ENCODE measurements around the gene ZBTB18.

Gene ZBTB18

GRCh38 chr1:244052728-244053312, 1.7 kb downstream of the ZBTB18 start:
- H3K27ac ChIP-seq (ENCODE audit: low read length) = no peak overlapping the region
- H3K4me1 ChIP-seq (ENCODE audit: control insufficient read depth in 1 of 2, insufficient read depth in 2 of 2, low read length in 2 of 2) = peaks cover 17% of the 10 kb centered on the region in 2 donors
- H3K27me3 ChIP-seq (ENCODE audit: low read depth, low read length) = no peaks in the 10 kb centered on the region
- no peaks in the 10 kb centered on the region for H3K9me3 ChIP-seq (ENCODE audit: control insufficient read depth in 1 of 2, low read length in 2 of 2)
- no peak overlapping the region for H3K4me3 ChIP-seq (ENCODE audit: low read depth in 1 of 2, low read length in 2 of 2)
- H3K36me3 ChIP-seq (ENCODE audit: control insufficient read depth in 1 of 2, insufficient read depth in 2 of 2, low read length in 2 of 2) = peaks cover 13 to 14% of the 10 kb centered on the region in 2 donors

- Histone ChIP-seq H3K27me3 (ENCODE audit: low read depth, low read length) (no peaks in the 10 kb centered on the region), H3K9me3 (ENCODE audit: control insufficient read depth in 1 of 2, low read length in 2 of 2) (no peaks in the 10 kb centered on the region), H3K36me3 (ENCODE audit: control insufficient read depth in 1 of 2, insufficient read depth in 2 of 2, low read length in 2 of 2) (peaks cover 13 to 14% of the 10 kb centered on the region in 2 donors), H3K4me3 (ENCODE audit: low read depth in 1 of 2, low read length in 2 of 2) (no peak overlapping the region), H3K27ac (ENCODE audit: low read length) (no peak overlapping the region), H3K4me1 (ENCODE audit: control insufficient read depth in 1 of 2, insufficient read depth in 2 of 2, low read length in 2 of 2) (peaks cover 17% of the 10 kb centered on the region in 2 donors)
Measured at GRCh38 chr1:244053831-244054230, 2.7 kb downstream of the ZBTB18 start.

GRCh38 chr1:244054247-244054923, 3.3 kb downstream of the ZBTB18 start:
- H3K9me3 ChIP-seq (ENCODE audit: control insufficient read depth in 1 of 2, low read length in 2 of 2) = no peaks in the 10 kb centered on the region
- no peak overlapping the region for H3K27ac ChIP-seq (ENCODE audit: low read length)
- H3K4me1 ChIP-seq (ENCODE audit: control insufficient read depth in 1 of 2, insufficient read depth in 2 of 2, low read length in 2 of 2) = peaks cover 17% of the 10 kb centered on the region in 2 donors
- H3K36me3 ChIP-seq (ENCODE audit: control insufficient read depth in 1 of 2, insufficient read depth in 2 of 2, low read length in 2 of 2) = peaks cover 13 to 14% of the 10 kb centered on the region in 2 donors
- no peaks in the 10 kb centered on the region for H3K27me3 ChIP-seq (ENCODE audit: low read depth, low read length)
- H3K4me3 ChIP-seq (ENCODE audit: low read depth in 1 of 2, low read length in 2 of 2) = no peak overlapping the region

- Histone ChIP-seq H3K4me1 (ENCODE audit: control insufficient read depth in 1 of 2, insufficient read depth in 2 of 2, low read length in 2 of 2) (peaks cover 17% of the 10 kb centered on the region in 2 donors), H3K36me3 (ENCODE audit: control insufficient read depth in 1 of 2, insufficient read depth in 2 of 2, low read length in 2 of 2) (peaks cover 13 to 14% of the 10 kb centered on the region in 2 donors), H3K9me3 (ENCODE audit: control insufficient read depth in 1 of 2, low read length in 2 of 2) (no peaks in the 10 kb centered on the region), H3K4me3 (ENCODE audit: low read depth in 1 of 2, low read length in 2 of 2) (no peak overlapping the region), H3K27ac (ENCODE audit: low read length) (no peak overlapping the region), H3K27me3 (ENCODE audit: low read depth, low read length) (no peaks in the 10 kb centered on the region)
Measured at GRCh38 chr1:244054924-244055263, 3.8 kb downstream of the ZBTB18 start.

GRCh38 chr1:244056577-244056976, 5.5 kb downstream of the ZBTB18 start:
- no peak overlapping the region for H3K4me3 ChIP-seq (ENCODE audit: low read depth in 1 of 2, low read length in 2 of 2)
- H3K36me3 ChIP-seq (ENCODE audit: control insufficient read depth in 1 of 2, insufficient read depth in 2 of 2, low read length in 2 of 2) = peaks cover 13 to 14% of the 10 kb centered on the region in 2 donors
- no peaks in the 10 kb centered on the region for H3K9me3 ChIP-seq (ENCODE audit: control insufficient read depth in 1 of 2, low read length in 2 of 2)
- H3K27me3 ChIP-seq (ENCODE audit: low read depth, low read length) = no peaks in the 10 kb centered on the region
- H3K4me1 ChIP-seq (ENCODE audit: control insufficient read depth in 1 of 2, insufficient read depth in 2 of 2, low read length in 2 of 2) = peaks cover 10 to 12% of the 10 kb centered on the region in 2 donors
- no peak overlapping the region for H3K27ac ChIP-seq (ENCODE audit: low read length)

- Histone ChIP-seq H3K4me3 (ENCODE audit: low read depth in 1 of 2, low read length in 2 of 2) (no peak overlapping the region), H3K9me3 (ENCODE audit: control insufficient read depth in 1 of 2, low read length in 2 of 2) (no peaks in the 10 kb centered on the region), H3K36me3 (ENCODE audit: control insufficient read depth in 1 of 2, insufficient read depth in 2 of 2, low read length in 2 of 2) (peaks cover 13 to 14% of the 10 kb centered on the region in 2 donors), H3K4me1 (ENCODE audit: control insufficient read depth in 1 of 2, insufficient read depth in 2 of 2, low read length in 2 of 2) (peaks cover 1 to 3% of the 10 kb centered on the region in 2 donors), H3K27ac (ENCODE audit: low read length) (no peak overlapping the region), H3K27me3 (ENCODE audit: low read depth, low read length) (no peaks in the 10 kb centered on the region)
Measured at GRCh38 chr1:244057474-244058385, 6.6 kb downstream of the ZBTB18 start.

- Histone ChIP-seq H3K27ac (ENCODE audit: low read length) (no peak overlapping the region), H3K4me1 (ENCODE audit: control insufficient read depth in 1 of 2, insufficient read depth in 2 of 2, low read length in 2 of 2) (no peaks in the 10 kb centered on the region)
Measured at GRCh38 chr1:244060117-244060516, 9.0 kb downstream of the ZBTB18 start.

GRCh38 chr1:244060686-244061085, 9.6 kb downstream of the ZBTB18 start:
- Histone ChIP-seq H3K4me3 (ENCODE audit: low read depth in 1 of 2, low read length in 2 of 2) (no peak overlapping the region), H3K27me3 (ENCODE audit: low read depth, low read length) (no peaks in the 10 kb centered on the region), H3K36me3 (ENCODE audit: control insufficient read depth in 1 of 2, insufficient read depth in 2 of 2, low read length in 2 of 2) (peaks cover 0 to 4% of the 10 kb centered on the region in 2 donors), H3K9me3 (ENCODE audit: control insufficient read depth in 1 of 2, low read length in 2 of 2) (no peaks in the 10 kb centered on the region), H3K27ac (ENCODE audit: low read length) (no peak overlapping the region), H3K4me1 (ENCODE audit: control insufficient read depth in 1 of 2, insufficient read depth in 2 of 2, low read length in 2 of 2) (no peaks in the 10 kb centered on the region)

More at GRCh38 chr1:244060117-244060516, 9.0 kb downstream of the ZBTB18 start:
- Histone ChIP-seq H3K27me3 (ENCODE audit: low read depth, low read length) (no peaks in the 10 kb centered on the region), H3K9me3 (ENCODE audit: control insufficient read depth in 1 of 2, low read length in 2 of 2) (no peaks in the 10 kb centered on the region), H3K36me3 (ENCODE audit: control insufficient read depth in 1 of 2, insufficient read depth in 2 of 2, low read length in 2 of 2) (peaks cover under 1 to 4% of the 10 kb centered on the region in 2 donors), H3K4me3 (ENCODE audit: low read depth in 1 of 2, low read length in 2 of 2) (no peak overlapping the region)

GRCh38 chr1:244062156-244062725, 11.2 kb downstream of the ZBTB18 start:
- Histone ChIP-seq H3K27ac (ENCODE audit: low read length) (no peak overlapping the region), H3K4me1 (ENCODE audit: control insufficient read depth in 1 of 2, insufficient read depth in 2 of 2, low read length in 2 of 2) (no peaks in the 10 kb centered on the region), H3K36me3 (ENCODE audit: control insufficient read depth in 1 of 2, insufficient read depth in 2 of 2, low read length in 2 of 2) (no peaks in the 10 kb centered on the region), H3K9me3 (ENCODE audit: control insufficient read depth in 1 of 2, low read length in 2 of 2) (no peaks in the 10 kb centered on the region), H3K4me3 (ENCODE audit: low read depth in 1 of 2, low read length in 2 of 2) (no peak overlapping the region), H3K27me3 (ENCODE audit: low read depth, low read length) (no peaks in the 10 kb centered on the region)

GRCh38 chr1:244063498-244063897, 12.4 kb downstream of the ZBTB18 start:
- H3K27me3 ChIP-seq (ENCODE audit: low read depth, low read length) = no peaks in the 10 kb centered on the region
- H3K27ac ChIP-seq (ENCODE audit: low read length) = no peak overlapping the region
- H3K9me3 ChIP-seq (ENCODE audit: control insufficient read depth in 1 of 2, low read length in 2 of 2) = no peaks in the 10 kb centered on the region
- no peaks in the 10 kb centered on the region for H3K4me1 ChIP-seq (ENCODE audit: control insufficient read depth in 1 of 2, insufficient read depth in 2 of 2, low read length in 2 of 2)
- no peaks in the 10 kb centered on the region for H3K36me3 ChIP-seq (ENCODE audit: control insufficient read depth in 1 of 2, insufficient read depth in 2 of 2, low read length in 2 of 2)
- no peak overlapping the region for H3K4me3 ChIP-seq (ENCODE audit: low read depth in 1 of 2, low read length in 2 of 2)

GRCh38 chr1:244064621-244065020, 13.5 kb downstream of the ZBTB18 start:
- H3K4me1 ChIP-seq (ENCODE audit: control insufficient read depth in 1 of 2, insufficient read depth in 2 of 2, low read length in 2 of 2) = no peaks in the 10 kb centered on the region
- no peaks in the 10 kb centered on the region for H3K36me3 ChIP-seq (ENCODE audit: control insufficient read depth in 1 of 2, insufficient read depth in 2 of 2, low read length in 2 of 2)
- H3K9me3 ChIP-seq (ENCODE audit: control insufficient read depth in 1 of 2, low read length in 2 of 2) = no peaks in the 10 kb centered on the region
- H3K27me3 ChIP-seq (ENCODE audit: low read depth, low read length) = no peaks in the 10 kb centered on the region
- no peak overlapping the region for H3K27ac ChIP-seq (ENCODE audit: low read length)
- no peak overlapping the region for H3K4me3 ChIP-seq (ENCODE audit: low read depth in 1 of 2, low read length in 2 of 2)

Measured in muscle layer of duodenum (tissue), 2 donors.